ENCODE results near the gene MSRB3. TPM values are rescaled to one million over a fixed set of nuclear protein-coding genes. Genes with fewer than 3 reads are reported as not detected.

The MSRB3 gene
- total RNA-seq, 6 experiments from 2014 or later = 1.4 to 5.6 (median 2.6) TPM

DNA sequence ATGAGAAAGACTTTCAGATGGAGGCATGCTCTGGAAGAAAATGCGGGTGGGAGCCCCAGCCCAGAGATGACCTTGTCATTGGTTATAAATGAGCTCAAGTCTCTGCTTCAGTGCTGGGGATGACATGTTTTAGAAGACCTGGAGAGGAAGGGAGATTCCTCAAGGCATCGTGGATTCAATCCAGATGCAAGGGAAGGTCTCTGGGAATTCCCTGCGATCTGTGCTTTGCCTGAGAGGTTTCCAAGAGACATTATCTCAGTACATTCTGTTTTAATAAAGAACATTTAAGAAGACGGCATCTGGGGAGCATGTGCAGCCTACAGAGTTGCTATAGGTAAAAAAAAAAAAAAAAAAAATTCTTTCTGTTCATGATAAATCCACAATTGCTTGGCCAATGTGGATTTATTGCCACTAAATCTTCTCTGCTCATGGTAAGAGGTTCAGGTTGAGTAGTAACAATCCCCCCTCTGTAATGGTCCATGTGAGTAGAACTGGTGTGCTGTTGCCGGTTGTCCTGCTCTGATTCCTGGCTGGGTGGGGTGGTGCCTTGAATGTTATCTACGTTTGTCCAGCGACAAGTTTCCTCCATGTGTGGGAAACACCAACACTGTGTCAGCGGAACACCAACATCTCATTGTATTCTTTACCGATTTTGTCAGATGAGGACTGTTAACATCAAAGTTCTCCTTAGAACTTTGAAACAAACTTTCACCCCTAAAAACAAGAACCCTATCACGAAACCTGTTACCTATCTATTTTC, 230.0 kb downstream of the MSRB3 start:
- no peak overlapping the region for H3K4me3 ChIP-seq
- no peak for DNase-seq
- H3K27ac ChIP-seq = no peak overlapping the region
- peaks cover 0 to 14% (median 6%) of the 10 kb centered on the region in 4 donors for H3K4me1 ChIP-seq
- no peak for ATAC-seq
- intact Hi-C loops (cut with DNase I) = no loop called here
- whole genome bisulfite sequencing (ENCODE audit: insufficient coverage, low coverage, low lambda C conversion rate, missing lambda C conversion rate) = 77% methylated on average over 9 of the region's 10 CpGs
- H3K9me3 ChIP-seq = no peaks in the 10 kb centered on the region
- H3K27me3 ChIP-seq = no peaks in the 10 kb centered on the region
- H3K36me3 ChIP-seq = no peaks in the 10 kb centered on the region
- no peak for TF ChIP-seq POLR2A (IDR thresholded peaks at IDR 0.05)
- TF ChIP-seq, protein P1, sequence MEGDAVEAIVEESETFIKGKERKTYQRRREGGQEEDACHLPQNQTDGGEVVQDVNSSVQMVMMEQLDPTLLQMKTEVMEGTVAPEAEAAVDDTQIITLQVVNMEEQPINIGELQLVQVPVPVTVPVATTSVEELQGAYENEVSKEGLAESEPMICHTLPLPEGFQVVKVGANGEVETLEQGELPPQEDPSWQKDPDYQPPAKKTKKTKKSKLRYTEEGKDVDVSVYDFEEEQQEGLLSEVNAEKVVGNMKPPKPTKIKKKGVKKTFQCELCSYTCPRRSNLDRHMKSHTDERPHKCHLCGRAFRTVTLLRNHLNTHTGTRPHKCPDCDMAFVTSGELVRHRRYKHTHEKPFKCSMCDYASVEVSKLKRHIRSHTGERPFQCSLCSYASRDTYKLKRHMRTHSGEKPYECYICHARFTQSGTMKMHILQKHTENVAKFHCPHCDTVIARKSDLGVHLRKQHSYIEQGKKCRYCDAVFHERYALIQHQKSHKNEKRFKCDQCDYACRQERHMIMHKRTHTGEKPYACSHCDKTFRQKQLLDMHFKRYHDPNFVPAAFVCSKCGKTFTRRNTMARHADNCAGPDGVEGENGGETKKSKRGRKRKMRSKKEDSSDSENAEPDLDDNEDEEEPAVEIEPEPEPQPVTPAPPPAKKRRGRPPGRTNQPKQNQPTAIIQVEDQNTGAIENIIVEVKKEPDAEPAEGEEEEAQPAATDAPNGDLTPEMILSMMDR (IDR thresholded peaks at IDR 0.05) = no peak

DNA sequence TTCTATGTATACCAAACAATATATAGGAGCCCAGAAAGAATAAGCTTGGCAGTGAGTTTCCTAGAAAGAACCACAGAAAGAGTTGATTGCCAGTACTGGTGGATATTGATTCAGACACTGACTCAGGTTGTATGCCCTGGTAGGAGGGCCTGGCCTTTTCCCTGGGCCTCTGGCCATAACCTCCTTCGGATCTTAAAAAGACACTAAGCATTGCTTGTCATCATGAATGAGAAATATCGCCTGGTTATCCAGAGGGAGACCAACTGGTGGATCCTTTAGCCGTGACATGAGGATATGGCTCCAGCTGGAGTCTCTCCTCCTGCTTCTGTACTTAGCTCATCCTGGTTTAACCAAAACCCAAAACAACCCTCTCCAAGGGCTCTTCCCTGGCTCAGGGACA, 231.5 kb downstream of the MSRB3 start:
- peak in 1 of 4 donors; percentile 9 for ATAC-seq
- intact Hi-C loops (cut with DNase I) = no loop called here
- H3K27ac ChIP-seq = no peak overlapping the region
- TF ChIP-seq, protein P1 (IDR thresholded peaks at IDR 0.05) = no peak
- TF ChIP-seq POLR2A (IDR thresholded peaks at IDR 0.05) = no peak
- DNase-seq = no peak
- peaks cover 0 to 14% (median 6%) of the 10 kb centered on the region in 4 donors for H3K4me1 ChIP-seq
- no peaks in the 10 kb centered on the region for H3K9me3 ChIP-seq
- H3K36me3 ChIP-seq = no peaks in the 10 kb centered on the region
- H3K4me3 ChIP-seq = no peak overlapping the region
- H3K27me3 ChIP-seq = no peaks in the 10 kb centered on the region
- 61% methylated on average over 3 of the region's 3 CpGs for WGBS (ENCODE audit: insufficient coverage, low coverage, low lambda C conversion rate, missing lambda C conversion rate)

DNA sequence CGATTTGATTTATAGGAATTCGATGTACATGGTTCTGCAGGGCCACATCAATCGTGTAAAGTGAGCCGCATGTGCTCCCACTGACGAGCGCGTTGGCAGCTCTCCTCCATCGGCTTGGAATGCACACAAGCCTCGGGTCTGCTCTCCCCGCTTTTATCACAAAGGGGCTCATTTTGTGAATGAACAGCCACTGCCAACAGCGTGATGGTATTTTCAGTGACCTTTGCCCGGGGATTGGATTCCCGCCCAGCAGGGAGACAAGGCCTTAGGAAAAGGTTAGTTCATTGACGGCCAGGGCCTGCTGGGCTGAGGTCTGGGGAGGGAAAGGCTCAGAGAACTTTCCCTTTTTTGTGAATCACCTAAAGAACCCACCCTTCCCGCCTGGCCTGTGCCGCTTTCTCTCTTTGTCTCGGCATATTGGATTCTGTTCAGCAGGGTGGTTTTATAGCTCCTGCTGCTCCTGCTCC, 232.1 kb downstream of the MSRB3 start:
- Histone ChIP-seq H3K9me3 (no peaks in the 10 kb centered on the region), H3K36me3 (no peaks in the 10 kb centered on the region), H3K4me3 (no peak overlapping the region), H3K4me1 (peaks cover 0 to 14% (median 6%) of the 10 kb centered on the region in 4 donors), H3K27me3 (no peaks in the 10 kb centered on the region), H3K27ac (peak overlapping the region in 1 of 3 donors; percentile 44)
- TF ChIP-seq, protein P1 (IDR thresholded peaks at IDR 0.05) = no peak
- TF ChIP-seq POLR2A (IDR thresholded peaks at IDR 0.05) = peak; percentile 17
- WGBS (ENCODE audit: insufficient coverage, low coverage, low lambda C conversion rate, missing lambda C conversion rate) = 22% methylated on average over 15 of the region's 17 CpGs
- intact Hi-C loops (cut with DNase I) = no loop called here
- ATAC-seq = peak; percentile 86 to 91 (median 88)
- DNase-seq = peak; percentile 80 to 89 (median 87)

DNA sequence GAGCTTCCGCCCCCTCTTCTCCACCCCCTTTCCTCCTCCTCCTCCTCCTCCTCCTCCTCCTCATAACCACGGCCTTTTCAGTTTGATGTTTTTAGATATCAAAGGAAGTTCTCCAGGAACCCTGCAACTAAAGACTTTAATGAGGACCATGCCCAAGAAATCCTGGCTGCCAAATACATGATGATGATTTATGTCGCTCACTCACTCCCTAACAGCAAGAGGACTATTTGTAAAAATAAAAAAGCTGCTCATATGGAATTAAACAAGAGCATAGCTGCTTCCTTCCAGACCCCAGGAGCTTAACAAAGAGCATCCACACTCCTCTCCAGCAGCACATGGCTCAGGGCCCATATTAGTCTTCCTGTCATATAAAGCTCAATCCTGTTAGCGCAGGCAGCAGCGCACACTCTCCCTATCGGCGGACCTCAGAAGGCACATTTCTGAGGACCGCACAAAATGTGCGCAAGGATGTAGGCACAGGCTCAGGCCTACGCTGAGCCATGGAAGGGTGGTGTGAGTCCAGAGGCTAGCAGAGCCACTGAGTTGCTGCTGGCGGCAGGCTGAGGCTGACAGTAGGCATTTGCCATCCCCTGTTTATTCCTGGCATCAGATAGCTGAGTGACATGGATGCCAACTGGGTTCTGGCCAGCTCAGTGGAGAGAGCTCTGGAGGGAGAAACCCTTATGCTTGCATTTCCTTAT, 232.8 kb downstream of the MSRB3 start:
- Histone ChIP-seq H3K4me3 (no peak overlapping the region), H3K27ac (peak overlapping the region in 1 of 3 donors; percentile 24), H3K36me3 (no peaks in the 10 kb centered on the region), H3K9me3 (no peaks in the 10 kb centered on the region), H3K27me3 (no peaks in the 10 kb centered on the region), H3K4me1 (peaks cover 0 to 14% (median 6%) of the 10 kb centered on the region in 4 donors)
- peak; percentile 79 to 84 (median 79) for DNase-seq
- WGBS (ENCODE audit: insufficient coverage, low coverage, low lambda C conversion rate, missing lambda C conversion rate) = 41% methylated on average over 3 of the region's 11 CpGs
- TF ChIP-seq POLR2A (IDR thresholded peaks at IDR 0.05) = no peak
- TF ChIP-seq, protein P1 (IDR thresholded peaks at IDR 0.05) = no peak
- intact Hi-C loops (cut with DNase I) = no loop called here
- peak; percentile 82 to 88 (median 86) for ATAC-seq
